OCI-LY3 (cell line): Measurements from ENCODE around the gene RBM20.

Experiments
- H2AFZ ChIP-seq: fragments of 200-600, 300-600 bp; shearing (Covaris generic); 2 replicates; pipeline ENCODE4 v1.6.0; 2014; ENCODE audit warnings: antibody characterized with exemption, low read depth, low read length
- H3K27ac ChIP-seq: fragments of 200-600, 300-600 bp; sonication (generic); 2 replicates; pipeline ENCODE4 v1.5.1; 2014; ENCODE audit warnings: mild to moderate bottlenecking, low read length, moderate library complexity, mixed read lengths
- H3K27me3 ChIP-seq: fragments of 200-600, 300-600 bp; sonication (generic); 2 replicates; pipeline ENCODE4 v1.6.1; 2014; ENCODE audit warnings: low read depth, low read length, mixed read lengths
- H3K36me3 ChIP-seq: fragments of 200-600, 300-600 bp; sonication (generic); replicated peaks from 2 replicates; pipeline ENCODE3; 2014; ENCODE audit warnings: low read depth, low read length, mixed read lengths
- H3K4me1 ChIP-seq: fragments of 300-600, 200-600 bp; sonication (generic); 2 replicates; pipeline ENCODE4 v1.6.1; 2014; ENCODE audit warnings: low read length, mixed read lengths
- H3K4me2 ChIP-seq: fragments of 200-600, 300-600 bp; sonication (generic); 2 replicates; pipeline ENCODE4 v1.6.1; 2014; ENCODE audit warnings: low read length, mixed read lengths
- H3K4me3 ChIP-seq: fragments of 300-600, 200-600 bp; sonication (generic); 2 replicates; pipeline ENCODE4 v1.5.1; 2014; ENCODE audit warnings: antibody characterized with exemption, mild to moderate bottlenecking, low read length, moderate library complexity
- H3K79me2 ChIP-seq: fragments of 300-600, 200-600 bp; shearing (Covaris generic); 2 replicates; pipeline ENCODE4 v1.6.1; 2014; ENCODE audit warnings: mild to moderate bottlenecking, low read length, mixed read lengths
- H3K9ac ChIP-seq: fragments of 300-600, 200-600 bp; shearing (Covaris generic); 2 replicates; pipeline ENCODE4 v1.6.0; 2014; ENCODE audit warnings: mild to moderate bottlenecking, low read length, moderate library complexity
- H3K9me3 ChIP-seq: fragments of 200-600, 300-600 bp; shearing (Covaris generic); 2 replicates; pipeline ENCODE4 v1.6.1; 2014; ENCODE audit warnings: low read length, mixed read lengths; ENCODE audit not compliant: insufficient read depth
- H4K20me1 ChIP-seq: fragments of 200-600, 300-600 bp; sonication (generic); 2 replicates; pipeline ENCODE4 v1.6.1; 2016; ENCODE audit warnings: low read length, mixed read lengths; ENCODE audit not compliant: insufficient read depth
- CTCF ChIP-seq: fragments of 200-600, 300-600 bp; sonication (generic); IDR thresholded peaks from 2 replicates; pipeline ENCODE4 v1.5.1; 2014; ENCODE audit warnings: antibody characterized with exemption, low read length, low read depth
- EZH2phosphoT487 ChIP-seq: fragments of 200-600 bp; shearing (Covaris generic); IDR thresholded peaks from 2 replicates; pipeline ENCODE4 v1.6.1; 2018; ENCODE audit warnings: antibody characterized with exemption, mixed run types, low read depth

The RBM20 gene

GRCh38 chr10:110615057-110615747 is 28.9 kb upstream of the RBM20 start:
- H3K27ac ChIP-seq, result no peak overlapping the region
- no peaks in the 10 kb centered on the region for H3K79me2 ChIP-seq
- no peak overlapping the region for H3K4me3 ChIP-seq
- H3K9ac ChIP-seq, result no peak overlapping the region
- no peak overlapping the region for H2AFZ ChIP-seq
- no peaks in the 10 kb centered on the region for H4K20me1 ChIP-seq
- peaks cover 5% of the 10 kb centered on the region; the same call in 1 of the 2 replicates for H3K9me3 ChIP-seq
- no peak overlapping the region for H3K4me2 ChIP-seq
- H3K4me1 ChIP-seq, result peaks cover 30% of the 10 kb centered on the region
- TF ChIP-seq CTCF, result no peak
- no peak for TF ChIP-seq EZH2phosphoT487
- peaks cover 6% of the 10 kb centered on the region for H3K36me3 ChIP-seq
- no peaks in the 10 kb centered on the region for H3K27me3 ChIP-seq

DNA sequence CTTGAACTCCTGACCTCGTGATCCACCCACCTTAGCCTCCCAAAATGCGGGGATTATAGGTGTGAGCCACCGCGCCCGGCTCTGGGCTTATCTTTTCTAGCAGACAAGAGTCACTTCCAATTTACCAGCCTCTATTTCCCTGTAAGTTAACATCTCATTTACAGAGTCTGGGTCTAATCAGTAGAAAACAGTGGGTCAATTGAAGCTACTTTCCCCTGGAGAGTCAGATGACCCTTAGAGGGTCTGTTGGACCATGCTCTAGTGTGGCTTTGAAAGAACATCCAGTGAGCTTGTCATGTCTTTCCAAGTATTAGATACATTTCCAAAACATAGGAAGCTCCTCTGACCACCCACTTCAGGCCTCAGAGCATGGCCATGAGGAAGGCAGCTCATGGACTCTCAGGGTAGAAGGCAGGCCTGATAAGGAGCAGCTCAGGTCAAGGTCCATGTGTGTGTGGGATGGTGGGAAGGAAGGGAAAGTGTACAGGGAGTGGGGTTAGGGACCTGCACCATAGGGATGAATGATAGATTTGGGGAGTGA is 27.6 kb upstream of the RBM20 start:
- Histone ChIP-seq H3K36me3 (peaks cover 6% of the 10 kb centered on the region), H3K4me2 (no peak overlapping the region), H3K9ac (no peak overlapping the region), H3K4me1 (peaks cover 26% of the 10 kb centered on the region), H4K20me1 (no peaks in the 10 kb centered on the region), H3K9me3 (peaks cover 5% of the 10 kb centered on the region; the same call in 1 of the 2 replicates), H3K27me3 (no peaks in the 10 kb centered on the region), H3K79me2 (no peaks in the 10 kb centered on the region), H3K27ac (no peak overlapping the region), H3K4me3 (no peak overlapping the region), H2AFZ (no peak overlapping the region)
- TF ChIP-seq CTCF, result no peak
- no peak for TF ChIP-seq EZH2phosphoT487

GRCh38 chr10:110617425-110618229 is 26.5 kb upstream of the RBM20 start:
- no peak overlapping the region for H3K9ac ChIP-seq

More at GRCh38 chr10:110617425-110618229, 26.5 kb upstream of the RBM20 start:
- H3K4me3 ChIP-seq, result no peak overlapping the region
- H2AFZ ChIP-seq, result no peak overlapping the region
- peaks cover 1% of the 10 kb centered on the region; the same call in 1 of the 2 replicates for H3K9me3 ChIP-seq
- H3K4me1 ChIP-seq, result peaks cover 16% of the 10 kb centered on the region
- peaks cover 2% of the 10 kb centered on the region for H3K36me3 ChIP-seq
- no peaks in the 10 kb centered on the region for H3K79me2 ChIP-seq
- TF ChIP-seq CTCF (no peak), EZH2phosphoT487 (no peak)
- H4K20me1 ChIP-seq, result no peaks in the 10 kb centered on the region
- no peak overlapping the region for H3K4me2 ChIP-seq
- no peak overlapping the region for H3K27ac ChIP-seq
- H3K27me3 ChIP-seq, result no peaks in the 10 kb centered on the region
